ENCODE results near the gene TEX22.

Gene TEX22

GRCh38 chr14:105374389-105374788 lies 23.9 kb upstream of the TEX22 start:
- in situ Hi-C loops (cut with HindIII; ENCODE audit: low sequenced_read_pairs) = no loop called here
- no peak for TF ChIP-seq CTCF (IDR thresholded peaks at IDR 0.05; ENCODE audit: low read depth, low read length)
- no peak for DNase-seq (ENCODE audit: low read depth, low spot score)
- no peak overlapping the region for H3K4me3 ChIP-seq (ENCODE audit: low read depth, low read length)

GRCh38 chr14:105375635-105376057 lies 22.7 kb upstream of the TEX22 start:
- TF ChIP-seq CTCF (IDR thresholded peaks at IDR 0.05; ENCODE audit: low read depth, low read length) = no peak
- no peak for DNase-seq (ENCODE audit: low read depth, low spot score)
- in situ Hi-C loops (cut with HindIII; ENCODE audit: low sequenced_read_pairs) = no loop called here
- H3K4me3 ChIP-seq (ENCODE audit: low read depth, low read length) = no peak overlapping the region

- H3K4me3 ChIP-seq (ENCODE audit: low read depth, low read length) = no peak overlapping the region
- DNase-seq (ENCODE audit: low read depth, low spot score) = no peak
- TF ChIP-seq CTCF (IDR thresholded peaks at IDR 0.05; ENCODE audit: low read depth, low read length) = no peak
- in situ Hi-C loops (cut with HindIII; ENCODE audit: low sequenced_read_pairs) = no loop called here
Measured at GRCh38 chr14:105376521-105377440, 21.6 kb upstream of the TEX22 start.

GRCh38 chr14:105377555-105378182 lies 20.7 kb upstream of the TEX22 start:
- TF ChIP-seq CTCF (IDR thresholded peaks at IDR 0.05; ENCODE audit: low read depth, low read length) = peak; percentile 6
- no peak for DNase-seq (ENCODE audit: low read depth, low spot score)
- H3K4me3 ChIP-seq (ENCODE audit: low read depth, low read length) = no peak overlapping the region
- in situ Hi-C loops (cut with HindIII; ENCODE audit: low sequenced_read_pairs) = no loop called here

- no peak overlapping the region for H3K4me3 ChIP-seq (ENCODE audit: low read depth, low read length)
- TF ChIP-seq CTCF (IDR thresholded peaks at IDR 0.05; ENCODE audit: low read depth, low read length) = no peak
- no peak for DNase-seq (ENCODE audit: low read depth, low spot score)
- in situ Hi-C loops (cut with HindIII; ENCODE audit: low sequenced_read_pairs) = no loop called here
Measured at GRCh38 chr14:105378199-105378598, 20.1 kb upstream of the TEX22 start.

- no peak for TF ChIP-seq CTCF (IDR thresholded peaks at IDR 0.05; ENCODE audit: low read depth, low read length)
- in situ Hi-C loops (cut with HindIII; ENCODE audit: low sequenced_read_pairs) = no loop called here
- no peak overlapping the region for H3K4me3 ChIP-seq (ENCODE audit: low read depth, low read length)
- DNase-seq (ENCODE audit: low read depth, low spot score) = no peak
Measured at GRCh38 chr14:105378873-105379685, 19.3 kb upstream of the TEX22 start.
